HepG2 (cell line): Measurements from ENCODE around the gene ILKAP. TPM values are rescaled to one million over a fixed set of nuclear protein-coding genes. Genes with fewer than 3 reads are reported as not detected.

Source experiments
- ATAC-seq: fragments of 200-7000 bp; cut with Tn5 transposase; 3 replicates; pipeline ENCODE4 v1.9.1; 2020; ENCODE audit warnings: mild to moderate bottlenecking, moderate library complexity
- BruUV-seq: library from RNA; stranded (reverse); fragments of 400-500 nt; replicated peaks from 2 replicates; lab custom pipeline; 2021; lab: Mats Ljungman, UMichigan
- CTCF ChIA-PET: fragments of 300-600 bp; formaldehyde crosslinking; extraction: SDS; loops from one replicate; lab custom pipeline; 2021; ENCODE audit warnings: low total read pairs, inconsistent platforms, low intra/inter-chr PET ratio; lab: Yijun Ruan, JAX
- POLR2A ChIA-PET: fragments of 350-600 bp; sonication (Branson Sonifier 250); formaldehyde crosslinking; loops from one replicate; lab custom pipeline; 2020; ENCODE audit warnings: antibody characterized with exemption, inconsistent platforms; lab: Yijun Ruan, JAX
- DNase-seq: peaks from one replicate; pipeline ENCODE4 v3.0.0-alpha.2; 2015; ENCODE audit warnings: low spot score
- FAIRE-seq: peaks from 3 replicates; lab custom pipeline; 2011; peaks lifted over from hg19 to GRCh38; lab: Jason Lieb, UNC
- H2AFZ ChIP-seq: one replicate; pipeline ENCODE4 v1.6.1; 2011; ENCODE audit warnings: low read length, inconsistent platforms
- H3K27ac ChIP-seq: fragments of 300-600 bp; 3 replicates; pipeline ENCODE4 v1.8.0; 2011; ENCODE audit warnings: mixed run types, mild to moderate bottlenecking, mixed read lengths, low read length, inconsistent platforms; ENCODE audit not compliant: insufficient read depth; ENCODE audit errors: extremely low read length
- H3K27me3 ChIP-seq, 2 experiments: fragments of 200-600 bp in 1 of 2; 2 replicates in 1 of 2; 3 replicates in 1 of 2; pipeline versions ENCODE4 v1.6.0 to v1.8.0; 2011; ENCODE audit warnings: low read length in 2 of 2, mild to moderate bottlenecking in 2 of 2, moderate library complexity in 2 of 2, inconsistent platforms in 1 of 2; ENCODE audit not compliant: insufficient read depth in 2 of 2, control insufficient read depth in 1 of 2
- H3K36me3 ChIP-seq, 2 experiments: fragments of 200-600 bp in 1 of 2; replicated peaks in 1 of 2; 2 replicates in 1 of 2; 3 replicates in 1 of 2; pipeline versions ENCODE4 v1.5.1 to v1.8.0; 2011; ENCODE audit warnings: low read length in 2 of 2, inconsistent platforms in 1 of 2; ENCODE audit not compliant: insufficient read depth in 2 of 2, control insufficient read depth in 1 of 2
- H3K4me1 ChIP-seq: 2 replicates; pipeline ENCODE4 v1.5.1; 2012; ENCODE audit warnings: low read length, inconsistent platforms; ENCODE audit not compliant: insufficient read depth
- H3K4me2 ChIP-seq: 2 replicates; pipeline ENCODE4 v1.6.0; 2011; ENCODE audit warnings: low read depth, low read length, inconsistent platforms
- H3K4me3 ChIP-seq, 3 experiments: fragments of 200-600 bp in 1 of 3; sonication (generic), shearing (Covaris generic) in 1 of 3; replicated peaks in 1 of 3; 2 replicates each; pipeline ENCODE4 v1.5.1; 2011 to 2016; ENCODE audit warnings: low read length in 3 of 3, inconsistent platforms in 2 of 3, low read depth in 2 of 3, mild to moderate bottlenecking in 2 of 3, control low read depth in 1 of 3, mixed read lengths in 1 of 3; ENCODE audit not compliant: insufficient read depth in 1 of 3
- H3K79me2 ChIP-seq: one replicate; pipeline ENCODE4 v1.6.1; 2011; ENCODE audit warnings: low read length, inconsistent platforms; ENCODE audit not compliant: insufficient read depth
- H3K9ac ChIP-seq: 2 replicates; pipeline ENCODE4 v1.6.0; 2011; ENCODE audit warnings: mild to moderate bottlenecking, low read depth, low read length, inconsistent platforms; ENCODE audit not compliant: insufficient read depth
- H3K9me3 ChIP-seq: 2 replicates; pipeline ENCODE4 v1.5.1; 2012; ENCODE audit warnings: mild to moderate bottlenecking, low read length
- H4K20me1 ChIP-seq: 2 replicates; pipeline ENCODE4 v1.6.0; 2011; ENCODE audit warnings: inconsistent platforms, mild to moderate bottlenecking, low read length, moderate library complexity; ENCODE audit not compliant: insufficient read depth
- BRCA1 ChIP-seq: sonication (generic); formaldehyde crosslinking; IDR thresholded peaks from 2 replicates; pipeline ENCODE4 v1.4.0; 2020; ENCODE audit warnings: missing genetic modification reagents
- CREBL2 ChIP-seq: sonication (generic); formaldehyde crosslinking; IDR thresholded peaks from 2 replicates; pipeline ENCODE4 v1.8.1; 2023; ENCODE audit warnings: missing genetic modification reagents, mild to moderate bottlenecking, borderline replicate concordance
- KDM5B ChIP-seq: sonication (generic); formaldehyde crosslinking; IDR thresholded peaks from 2 replicates; pipeline ENCODE4 v1.4.0; 2020; ENCODE audit warnings: missing genetic modification reagents, mild to moderate bottlenecking, borderline replicate concordance
- KMT2A ChIP-seq: sonication (generic); formaldehyde crosslinking; IDR thresholded peaks from 2 replicates; pipeline ENCODE4 v1.4.0; 2020; ENCODE audit warnings: missing genetic modification reagents
- NBN ChIP-seq: fragments of 450-650 bp; conservative IDR thresholded peaks from 2 replicates; pipeline ENCODE4 v1.6.1; 2017
- REL ChIP-seq: sonication (generic); formaldehyde crosslinking; conservative IDR thresholded peaks from 2 replicates; pipeline ENCODE4 v1.8.0; 2022; ENCODE audit warnings: mild to moderate bottlenecking, missing genetic modification reagents, moderate library complexity
- TBX3 ChIP-seq: fragments of 450-650 bp; IDR thresholded peaks from 2 replicates; pipeline ENCODE4 v1.6.1; 2017; ENCODE audit warnings: antibody characterized with exemption, mild to moderate bottlenecking, inconsistent platforms, borderline replicate concordance
- ZBTB3 ChIP-seq: sonication (generic); formaldehyde crosslinking; IDR thresholded peaks from 2 replicates; pipeline ENCODE4 v1.4.0; 2020; ENCODE audit warnings: low read depth, mild to moderate bottlenecking, moderate library complexity, missing genetic modification reagents, borderline replicate concordance
- ZC3H13 ChIP-seq: sonication (generic); formaldehyde crosslinking; IDR thresholded peaks from 2 replicates; pipeline ENCODE4 v1.8.1; 2023; ENCODE audit warnings: mild to moderate bottlenecking, missing genetic modification reagents, moderate library complexity
- ZNF598 ChIP-seq: sonication (generic); formaldehyde crosslinking; IDR thresholded peaks from 2 replicates; pipeline ENCODE4 v1.5.1; 2020; ENCODE audit warnings: mild to moderate bottlenecking, missing genetic modification reagents, borderline replicate concordance
- ZNF773 ChIP-seq: sonication (generic); formaldehyde crosslinking; IDR thresholded peaks from 2 replicates; pipeline ENCODE4 v1.4.0; 2020; ENCODE audit warnings: missing genetic modification reagents, borderline replicate concordance
- ZNF784 ChIP-seq: sonication (generic); formaldehyde crosslinking; IDR thresholded peaks from 2 replicates; pipeline ENCODE4 v1.5.1; 2020; ENCODE audit warnings: missing genetic modification reagents, mild to moderate bottlenecking, borderline replicate concordance
- WGBS: methylation state at CpG from one replicate; pipeline ENCODE4 v1.1.6; 2017; ENCODE audit warnings: low lambda C conversion rate; 5-methylcytosine and 5-hydroxymethylcytosine counted together
- in situ Hi-C: cut with HindIII; loops from 2 replicates; pipeline ENCODE4 v1.10.0; 2017; ENCODE audit warnings: low pct_unique_long_range_greater_than_20kb; ENCODE audit not compliant: extremely low pct_ligation_motif_present
- intact Hi-C: fragments of 100-400 bp; cut with micrococcal nuclease; formaldehyde crosslinking; loops from one replicate; pipeline ENCODE4 v1.10.0; 2022; ENCODE audit not compliant: unreplicated experiment
- polyA plus RNA-seq, 8 experiments: library from polyadenylated mRNA; depleted of rRNA in 3 of 8; stranded (reverse) in 7 of 8; unstranded in 1 of 8; fragments of >200 nt; fragmentation: Illumina TruSeq in 4 of 8; extraction: Trizol in 4 of 8; gene quantifications; 2 replicates each; pipeline versions ENCODE4 v1.2.1 to v1.2.3, GENCODE V29; 2011 to 2016; ENCODE audit warnings: low read depth in 4 of 8, missing spikeins in 1 of 8, mixed read lengths in 1 of 8; ENCODE audit not compliant: insufficient read depth in 1 of 8
- total RNA-seq, 5 experiments: library from RNA; depleted of rRNA; stranded (reverse); fragments of >200 nt; fragmentation: Illumina TruSeq; extraction: Trizol; gene quantifications; 2 replicates each; pipeline ENCODE4 v1.2.3, GENCODE V29; 2016; ENCODE audit warnings: low read depth in 1 of 5
- TF ChIP-seq, protein P1 (sequence below): sonication (generic); formaldehyde crosslinking; IDR thresholded peaks from 2 replicates; pipeline ENCODE4 v1.4.0; 2020; ENCODE audit warnings: mild to moderate bottlenecking, missing genetic modification reagents
- TF ChIP-seq, protein P2 (sequence below): sonication (generic); formaldehyde crosslinking; IDR thresholded peaks from 2 replicates; pipeline ENCODE4 v1.4.0; 2020; ENCODE audit warnings: mild to moderate bottlenecking, missing genetic modification reagents
- TF ChIP-seq, protein P3 (sequence below): sonication (generic); formaldehyde crosslinking; IDR thresholded peaks from 2 replicates; pipeline ENCODE4 v1.4.0; 2020; ENCODE audit warnings: missing genetic modification reagents, borderline replicate concordance

The ILKAP gene
- total and polyA plus RNA-seq, 2 of the 13 experiments (the other 11 are each of a cell fraction or from before 2014, with no cell fraction given) = 29.6 to 33.1 TPM

DNA sequence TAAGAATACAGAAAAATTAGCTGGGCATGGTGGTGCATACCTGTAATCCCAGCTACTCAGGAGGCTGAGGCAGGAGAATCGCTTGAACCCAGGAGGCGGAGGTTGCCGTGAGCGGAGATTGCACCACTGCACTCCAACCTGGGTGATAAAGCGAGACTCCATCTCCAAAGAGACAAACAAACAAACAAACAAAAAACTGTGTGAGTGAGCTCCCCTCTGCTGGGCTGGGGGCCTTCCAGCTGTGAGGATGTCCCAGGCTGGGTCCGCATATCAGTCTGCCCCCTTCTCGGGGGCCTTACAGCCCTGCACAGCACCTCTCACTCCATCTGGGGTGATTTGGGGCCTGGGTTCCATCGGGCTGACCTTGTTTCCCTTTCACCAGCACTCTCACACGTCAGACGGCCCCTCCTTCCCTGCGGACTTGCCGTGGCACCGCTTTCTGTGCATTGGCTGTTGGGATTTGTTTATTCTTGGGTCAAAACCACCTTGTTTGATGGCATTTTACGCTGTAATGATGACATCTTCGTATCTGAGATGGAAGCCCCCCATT, 67.8 kb downstream of the ILKAP start:
- Histone ChIP-seq H3K27ac (no peak overlapping the region), H3K9ac (no peak overlapping the region), H2AFZ (no peak overlapping the region), H3K79me2 (no peaks in the 10 kb centered on the region), H3K9me3 (no peaks in the 10 kb centered on the region), H3K27me3 (peaks cover 3 to 30% of the 10 kb centered on the region in 2 experiments; a peak in 3 of 5 replicates), H3K4me3 (no peak overlapping the region), H3K4me1 (peaks cover 40% of the 10 kb centered on the region), H4K20me1 (no peaks in the 10 kb centered on the region), H3K36me3 (no peaks in the 10 kb centered on the region), H3K4me2 (no peak overlapping the region)
- ChIA-PET CTCF (no interaction called here), POLR2A (no interaction called here)
- WGBS = 45% methylated on average over 15 of the region's 15 CpGs
- BruUV-seq = no TSS peak
- FAIRE-seq (no peak), ATAC-seq (no peak), DNase-seq (no peak)
- TF ChIP-seq, protein P1, sequence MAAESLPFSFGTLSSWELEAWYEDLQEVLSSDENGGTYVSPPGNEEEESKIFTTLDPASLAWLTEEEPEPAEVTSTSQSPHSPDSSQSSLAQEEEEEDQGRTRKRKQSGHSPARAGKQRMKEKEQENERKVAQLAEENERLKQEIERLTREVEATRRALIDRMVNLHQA (CRISPR knock-in tag) = no peak
- TF ChIP-seq ZNF773 (CRISPR knock-in tag) (no peak), REL (CRISPR knock-in tag) (no peak), TBX3 (no peak), ZNF784 (CRISPR knock-in tag) (no peak), NBN (no peak), CREBL2 (CRISPR knock-in tag) (no peak), ZNF598 (no peak), ZBTB3 (CRISPR knock-in tag) (no peak), KMT2A (CRISPR knock-in tag) (no peak), ZC3H13 (no peak), KDM5B (no peak), BRCA1 (CRISPR knock-in tag) (no peak)
- TF ChIP-seq, protein P2, sequence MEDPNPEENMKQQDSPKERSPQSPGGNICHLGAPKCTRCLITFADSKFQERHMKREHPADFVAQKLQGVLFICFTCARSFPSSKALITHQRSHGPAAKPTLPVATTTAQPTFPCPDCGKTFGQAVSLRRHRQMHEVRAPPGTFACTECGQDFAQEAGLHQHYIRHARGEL (CRISPR knock-in tag) = no peak
- TF ChIP-seq, protein P3, sequence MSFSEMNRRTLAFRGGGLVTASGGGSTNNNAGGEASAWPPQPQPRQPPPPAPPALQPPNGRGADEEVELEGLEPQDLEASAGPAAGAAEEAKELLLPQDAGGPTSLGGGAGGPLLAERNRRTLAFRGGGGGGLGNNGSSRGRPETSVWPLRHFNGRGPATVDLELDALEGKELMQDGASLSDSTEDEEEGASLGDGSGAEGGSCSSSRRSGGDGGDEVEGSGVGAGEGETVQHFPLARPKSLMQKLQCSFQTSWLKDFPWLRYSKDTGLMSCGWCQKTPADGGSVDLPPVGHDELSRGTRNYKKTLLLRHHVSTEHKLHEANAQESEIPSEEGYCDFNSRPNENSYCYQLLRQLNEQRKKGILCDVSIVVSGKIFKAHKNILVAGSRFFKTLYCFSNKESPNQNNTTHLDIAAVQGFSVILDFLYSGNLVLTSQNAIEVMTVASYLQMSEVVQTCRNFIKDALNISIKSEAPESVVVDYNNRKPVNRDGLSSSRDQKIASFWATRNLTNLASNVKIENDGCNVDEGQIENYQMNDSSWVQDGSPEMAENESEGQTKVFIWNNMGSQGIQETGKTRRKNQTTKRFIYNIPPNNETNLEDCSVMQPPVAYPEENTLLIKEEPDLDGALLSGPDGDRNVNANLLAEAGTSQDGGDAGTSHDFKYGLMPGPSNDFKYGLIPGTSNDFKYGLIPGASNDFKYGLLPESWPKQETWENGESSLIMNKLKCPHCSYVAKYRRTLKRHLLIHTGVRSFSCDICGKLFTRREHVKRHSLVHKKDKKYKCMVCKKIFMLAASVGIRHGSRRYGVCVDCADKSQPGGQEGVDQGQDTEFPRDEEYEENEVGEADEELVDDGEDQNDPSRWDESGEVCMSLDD = no peak
- intact Hi-C loops = loop anchor here (5.0 kb wide), 1 partner anchor 278 kb away; the partner anchor contains the start of gene RAMP1
- in situ Hi-C loops = no loop called here
